ENCODE results near the gene SON.
"Not testable (repeated sequence)": the region's sequence is repeated elsewhere in the genome, so short reads cannot be mapped to it uniquely, and the experiment has no call there.

SON gene

GRCh38 chr21:33584455-33584854 is 41.6 kb downstream of the SON start:
- no peak for DNase-seq

- no peak for DNase-seq
Measured at GRCh38 chr21:33586927-33587326, 44.1 kb downstream of the SON start.

- peak; percentile 9 for DNase-seq
Measured at GRCh38 chr21:33587792-33588484, 45.1 kb downstream of the SON start.

GRCh38 chr21:33588485-33589335 is 45.9 kb downstream of the SON start, which contains the start of gene DONSON:
TSS of gene DONSON (minus strand) at chr21:33588684. CDS start at chr21:33588641, 43 bp downstream.
- DNase-seq = peak; percentile 78

- DNase-seq = no peak
Measured at GRCh38 chr21:33598051-33598450, 55.2 kb downstream of the SON start.

GRCh38 chr21:33608559-33608958 is 65.7 kb downstream of the SON start:
- no peak for DNase-seq

GRCh38 chr21:33611006-33611744 is 68.3 kb downstream of the SON start:
- no peak for DNase-seq

GRCh38 chr21:33617565-33617964 is 74.7 kb downstream of the SON start:
- not testable (repeated sequence) for DNase-seq

GRCh38 chr21:33618407-33618806 is 75.6 kb downstream of the SON start:
- DNase-seq = no peak

GRCh38 chr21:33619726-33620125 is 76.9 kb downstream of the SON start:
- DNase-seq = no peak

- no peak for DNase-seq
Measured at GRCh38 chr21:33622253-33622652, 79.4 kb downstream of the SON start.

- not testable (repeated sequence) for DNase-seq
Measured at GRCh38 chr21:33626151-33626550, 83.3 kb downstream of the SON start.

All from kidney glomerular epithelial cell (primary cell).